GM23338 (cell line): ENCODE data around the gene GORAB.

ENCODE experiments used
- CREB1 ChIP-seq: fragments of 250-450 bp; sonication (Bioruptor Pico); IDR thresholded peaks from 2 replicates; pipeline ENCODE4 v1.5.0; 2020; ENCODE audit warnings: low read depth, mild to moderate bottlenecking, moderate library complexity
- CTCF ChIP-seq, 2 experiments: fragments of 200-600 bp in 1 of 2; sonication (generic) in 1 of 2; conservative IDR thresholded peaks; 2 replicates each; pipeline versions ENCODE4 v1.5.1 to v1.6.1; 2016 to 2017; ENCODE audit warnings: antibody characterized with exemption in 2 of 2, low read depth in 2 of 2, mild to moderate bottlenecking in 2 of 2, moderate library complexity in 1 of 2
- EZH2 ChIP-seq: fragments of 200-600 bp; sonication (generic); IDR thresholded peaks from one replicate; pipeline ENCODE4 v1.8.0; 2017; ENCODE audit warnings: antibody characterized with exemption, mild to moderate bottlenecking, low read depth; ENCODE audit not compliant: unreplicated experiment
- EZH2phosphoT487 ChIP-seq: fragments of 200-600 bp; sonication (generic); IDR thresholded peaks from one replicate; pipeline ENCODE4 v1.8.1; 2018; ENCODE audit warnings: antibody characterized with exemption; ENCODE audit not compliant: unreplicated experiment
- JUNB ChIP-seq: IDR thresholded peaks from one replicate; pipeline ENCODE4 v1.6.1; 2016; ENCODE audit warnings: antibody characterized with exemption; ENCODE audit not compliant: unreplicated experiment
- POLR2AphosphoS5 ChIP-seq: IDR thresholded peaks from 2 replicates; pipeline ENCODE4 v1.6.1; 2016; ENCODE audit warnings: antibody characterized with exemption, low read depth
- REST ChIP-seq: IDR thresholded peaks from one replicate; pipeline ENCODE4 v1.6.1; 2018; ENCODE audit warnings: antibody characterized with exemption; ENCODE audit not compliant: unreplicated experiment
- STAT1 ChIP-seq: IDR thresholded peaks from one replicate; pipeline ENCODE4 v1.6.1; 2016; ENCODE audit warnings: antibody characterized with exemption; ENCODE audit not compliant: unreplicated experiment
- ZNF114 ChIP-seq: fragments of 250-450 bp; sonication (Bioruptor Pico); IDR thresholded peaks from 2 replicates; pipeline ENCODE4 v1.5.0; 2020; ENCODE audit warnings: mild to moderate bottlenecking, moderate library complexity
- TF ChIP-seq, protein P1 (sequence below): fragments of 250-450 bp; sonication (Bioruptor Pico); IDR thresholded peaks from 2 replicates; pipeline ENCODE4 v1.5.0; 2020; ENCODE audit warnings: mild to moderate bottlenecking, moderate library complexity

DNA sequence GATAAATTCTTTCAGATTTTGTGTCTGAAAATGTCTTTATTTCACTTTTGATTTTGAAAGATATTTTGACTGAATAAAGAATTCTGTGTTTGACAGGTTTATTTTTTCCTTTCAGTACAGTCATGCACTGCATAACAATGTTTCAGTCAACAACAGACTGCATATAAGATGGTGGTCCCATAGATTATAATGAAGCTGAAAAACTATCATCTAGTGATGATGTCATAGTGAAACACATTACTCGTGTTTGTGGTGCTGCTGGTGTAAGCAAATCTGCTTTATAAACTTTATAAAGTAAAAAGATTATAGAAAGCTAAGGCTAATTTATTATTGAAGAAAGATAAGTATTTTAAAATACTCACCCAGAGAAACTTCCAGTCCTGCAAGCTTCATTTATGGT is 66.7 kb downstream of the GORAB start:
- TF ChIP-seq EZH2phosphoT487 (no peak), CTCF (conservative IDR thresholded peaks at IDR 0.05; ENCODE audit: low read depth in 2 of 2) (no peak), REST (no peak), EZH2 (no peak), POLR2AphosphoS5 (no peak), JUNB (no peak), STAT1 (no peak), CREB1 (CRISPR knock-in tag) (no peak), ZNF114 (CRISPR knock-in tag) (no peak)
- TF ChIP-seq, protein P1, sequence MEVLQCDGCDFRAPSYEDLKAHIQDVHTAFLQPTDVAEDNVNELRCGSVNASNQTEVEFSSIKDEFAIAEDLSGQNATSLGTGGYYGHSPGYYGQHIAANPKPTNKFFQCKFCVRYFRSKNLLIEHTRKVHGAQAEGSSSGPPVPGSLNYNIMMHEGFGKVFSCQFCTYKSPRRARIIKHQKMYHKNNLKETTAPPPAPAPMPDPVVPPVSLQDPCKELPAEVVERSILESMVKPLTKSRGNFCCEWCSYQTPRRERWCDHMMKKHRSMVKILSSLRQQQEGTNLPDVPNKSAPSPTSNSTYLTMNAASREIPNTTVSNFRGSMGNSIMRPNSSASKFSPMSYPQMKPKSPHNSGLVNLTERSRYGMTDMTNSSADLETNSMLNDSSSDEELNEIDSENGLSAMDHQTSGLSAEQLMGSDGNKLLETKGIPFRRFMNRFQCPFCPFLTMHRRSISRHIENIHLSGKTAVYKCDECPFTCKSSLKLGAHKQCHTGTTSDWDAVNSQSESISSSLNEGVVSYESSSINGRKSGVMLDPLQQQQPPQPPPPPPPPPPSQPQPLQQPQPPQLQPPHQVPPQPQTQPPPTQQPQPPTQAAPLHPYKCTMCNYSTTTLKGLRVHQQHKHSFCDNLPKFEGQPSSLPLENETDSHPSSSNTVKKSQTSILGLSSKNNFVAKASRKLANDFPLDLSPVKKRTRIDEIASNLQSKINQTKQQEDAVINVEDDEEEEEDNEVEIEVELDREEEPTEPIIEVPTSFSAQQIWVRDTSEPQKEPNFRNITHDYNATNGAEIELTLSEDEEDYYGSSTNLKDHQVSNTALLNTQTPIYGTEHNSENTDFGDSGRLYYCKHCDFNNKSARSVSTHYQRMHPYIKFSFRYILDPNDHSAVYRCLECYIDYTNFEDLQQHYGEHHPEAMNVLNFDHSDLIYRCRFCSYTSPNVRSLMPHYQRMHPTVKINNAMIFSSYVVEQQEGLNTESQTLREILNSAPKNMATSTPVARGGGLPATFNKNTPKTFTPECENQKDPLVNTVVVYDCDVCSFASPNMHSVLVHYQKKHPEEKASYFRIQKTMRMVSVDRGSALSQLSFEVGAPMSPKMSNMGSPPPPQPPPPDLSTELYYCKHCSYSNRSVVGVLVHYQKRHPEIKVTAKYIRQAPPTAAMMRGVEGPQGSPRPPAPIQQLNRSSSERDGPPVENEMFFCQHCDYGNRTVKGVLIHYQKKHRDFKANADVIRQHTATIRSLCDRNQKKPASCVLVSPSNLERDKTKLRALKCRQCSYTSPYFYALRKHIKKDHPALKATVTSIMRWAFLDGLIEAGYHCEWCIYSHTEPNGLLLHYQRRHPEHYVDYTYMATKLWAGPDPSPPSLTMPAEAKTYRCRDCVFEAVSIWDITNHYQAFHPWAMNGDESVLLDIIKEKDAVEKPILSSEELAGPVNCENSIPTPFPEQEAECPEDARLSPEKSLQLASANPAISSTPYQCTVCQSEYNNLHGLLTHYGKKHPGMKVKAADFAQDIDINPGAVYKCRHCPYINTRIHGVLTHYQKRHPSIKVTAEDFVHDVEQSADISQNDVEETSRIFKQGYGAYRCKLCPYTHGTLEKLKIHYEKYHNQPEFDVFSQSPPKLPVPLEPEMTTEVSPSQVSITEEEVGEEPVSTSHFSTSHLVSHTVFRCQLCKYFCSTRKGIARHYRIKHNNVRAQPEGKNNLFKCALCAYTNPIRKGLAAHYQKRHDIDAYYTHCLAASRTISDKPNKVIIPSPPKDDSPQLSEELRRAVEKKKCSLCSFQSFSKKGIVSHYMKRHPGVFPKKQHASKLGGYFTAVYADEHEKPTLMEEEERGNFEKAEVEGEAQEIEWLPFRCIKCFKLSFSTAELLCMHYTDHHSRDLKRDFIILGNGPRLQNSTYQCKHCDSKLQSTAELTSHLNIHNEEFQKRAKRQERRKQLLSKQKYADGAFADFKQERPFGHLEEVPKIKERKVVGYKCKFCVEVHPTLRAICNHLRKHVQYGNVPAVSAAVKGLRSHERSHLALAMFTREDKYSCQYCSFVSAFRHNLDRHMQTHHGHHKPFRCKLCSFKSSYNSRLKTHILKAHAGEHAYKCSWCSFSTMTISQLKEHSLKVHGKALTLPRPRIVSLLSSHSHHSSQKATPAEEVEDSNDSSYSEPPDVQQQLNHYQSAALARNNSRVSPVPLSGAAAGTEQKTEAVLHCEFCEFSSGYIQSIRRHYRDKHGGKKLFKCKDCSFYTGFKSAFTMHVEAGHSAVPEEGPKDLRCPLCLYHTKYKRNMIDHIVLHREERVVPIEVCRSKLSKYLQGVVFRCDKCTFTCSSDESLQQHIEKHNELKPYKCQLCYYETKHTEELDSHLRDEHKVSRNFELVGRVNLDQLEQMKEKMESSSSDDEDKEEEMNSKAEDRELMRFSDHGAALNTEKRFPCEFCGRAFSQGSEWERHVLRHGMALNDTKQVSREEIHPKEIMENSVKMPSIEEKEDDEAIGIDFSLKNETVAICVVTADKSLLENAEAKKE (CRISPR knock-in tag) = no peak
